Pancreas (tissue), 10 donors: Measurements from ENCODE around the gene MSI1. TPM values are rescaled to one million over a fixed set of nuclear protein-coding genes. Genes with fewer than 3 reads are reported as not detected.

Experiments used
- ATAC-seq, 4 donors: fragments of 200-7000 bp; cut with Tn5 transposase; one replicate each; pipeline versions ENCODE4 v1.8.0 to v1.9.1; 2020; ENCODE audit warnings: mild to moderate bottlenecking in 4 of 4, moderate library complexity in 4 of 4
- DNase-seq, 6 donors: peaks; one replicate each; pipeline ENCODE4 v3.0.0-alpha.2; 2020
- FAIRE-seq: peaks from 2 replicates; lab custom pipeline; 2012; peaks lifted over from hg19 to GRCh38; lab: Jason Lieb, UNC
- H3K27ac ChIP-seq, 4 donors: fragments of 200-600 bp; sonication (generic); 1 replicate in 3 of 4; 2 replicates in 1 of 4; pipeline versions ENCODE4 v1.5.0 to v1.8.0; 2020
- H3K27me3 ChIP-seq, 4 donors: fragments of 200-600 bp; one replicate each; pipeline ENCODE4 v1.8.0; 2021
- H3K36me3 ChIP-seq, 3 donors: fragments of 200-600 bp; sonication (generic) in 1 of 3; one replicate each; pipeline versions ENCODE4 v1.5.0 to v1.8.0; 2020 to 2021
- H3K4me1 ChIP-seq, 3 donors: fragments of 200-600 bp; one replicate each; pipeline ENCODE4 v1.8.0; 2021
- H3K4me3 ChIP-seq, 4 donors: fragments of 200-600 bp; sonication (generic) in 2 of 4; one replicate each; pipeline versions ENCODE4 v1.5.0 to v1.8.0; 2020 to 2021
- H3K9me3 ChIP-seq, 4 donors: fragments of 200-600 bp; one replicate each; pipeline ENCODE4 v1.8.0; 2021
- WGBS, 2 donors: extraction: QIAGEN DNeasy Blood & Tissue Kit; methylation state at CpG; one replicate each; pipeline ENCODE4 v1.1.7; 2013; 5-methylcytosine and 5-hydroxymethylcytosine counted together
- intact Hi-C, 3 donors: fragments of 100-400 bp; cut with DNase I; formaldehyde crosslinking; loops; one replicate each; pipeline versions ENCODE4 v1.11.1 to v1.14.2; 2022
- polyA plus RNA-seq, 2 donors: library from polyadenylated mRNA; stranded (reverse); fragments of 200-250 nt; gene quantifications; one replicate each; pipeline ENCODE4 v1.2.3, GENCODE V29; 2013
- total RNA-seq, 6 donors: library from RNA; stranded (reverse); fragmentation: NEBNext Ultra II Directional in 4 of 6; extraction: Animal tissue kit (Norgen Biotek cat#: 25700) in 4 of 6; gene quantifications; one replicate each; pipeline versions ENCODE4 v1.2.1 to v1.2.4, GENCODE V29; 2021 to 2023
- TF ChIP-seq, protein P1 (sequence below), 4 donors: fragments of 200-600 bp; sonication (generic) in 3 of 4; IDR thresholded peaks; one replicate each; pipeline versions ENCODE4 v1.5.0 to v1.8.0; 2021; ENCODE audit warnings: antibody characterized with exemption in 4 of 4
- donor health status: healthy with polysubstance abuse.
- donor health status: DM: no; HTN: no; CAD: no; lungs with moderate emphysema.
- donor health status: DM: no; HTN: no; CAD: no.
- donor health status: control.
- donor health status: control.
- donor health status: Bipolar disorder and iron deficiency.
- donor health status: DM: yes; HTN: yes; CAD: no.
- donor health status: DM: no; HTN: no; CAD: no.
- donor health status: DM: no; HTN: no; CAD: no.
- donor health status: DM: yes; HTN: yes; CAD: no.

MSI1 gene
- total and polyA plus RNA-seq, 8 donors, result 3.0 to 6.0 (median 4.4) TPM

DNA sequence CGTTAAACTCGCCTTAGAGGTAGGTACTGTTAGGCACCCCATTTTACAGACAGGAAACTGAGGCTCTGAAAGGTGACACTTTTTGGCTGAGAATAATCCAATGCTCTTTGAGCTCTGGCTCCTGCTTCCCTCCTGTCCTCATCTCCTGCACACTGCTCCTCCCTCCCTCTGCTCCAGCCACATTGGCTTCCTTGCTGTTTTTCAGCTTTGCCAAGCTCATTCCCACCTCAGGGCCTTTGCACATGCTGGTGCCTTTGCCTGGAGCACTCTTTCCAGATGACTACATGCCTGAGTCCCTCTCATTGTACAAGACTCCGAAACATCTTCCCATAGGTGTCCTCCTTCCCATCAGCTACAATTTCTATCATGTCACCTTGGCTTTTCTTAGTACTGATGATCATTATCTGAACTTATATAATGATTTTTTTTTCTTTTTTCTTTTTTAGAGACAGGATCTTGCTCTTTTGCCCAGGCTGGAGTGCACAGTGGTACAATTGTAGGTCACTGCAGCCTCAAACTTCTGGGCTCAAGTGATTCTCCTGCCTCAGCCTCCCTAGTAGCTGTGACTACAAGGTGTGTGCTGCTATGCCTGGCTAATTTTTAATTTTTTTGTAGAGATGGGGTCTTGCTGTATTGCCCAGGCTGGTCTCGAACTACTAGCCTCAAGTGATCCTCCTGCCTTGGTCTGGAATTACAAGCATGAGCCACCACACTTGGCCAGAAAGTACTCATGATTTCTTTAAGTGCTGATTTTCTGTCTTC is 15.2 kb downstream of the MSI1 start:
- H3K4me1 ChIP-seq, result peaks cover 15% of the 10 kb centered on the region in 3 donors
- 94 to 97% methylated on average over 4 of the region's 4 CpGs for WGBS, 2 donors

DNA sequence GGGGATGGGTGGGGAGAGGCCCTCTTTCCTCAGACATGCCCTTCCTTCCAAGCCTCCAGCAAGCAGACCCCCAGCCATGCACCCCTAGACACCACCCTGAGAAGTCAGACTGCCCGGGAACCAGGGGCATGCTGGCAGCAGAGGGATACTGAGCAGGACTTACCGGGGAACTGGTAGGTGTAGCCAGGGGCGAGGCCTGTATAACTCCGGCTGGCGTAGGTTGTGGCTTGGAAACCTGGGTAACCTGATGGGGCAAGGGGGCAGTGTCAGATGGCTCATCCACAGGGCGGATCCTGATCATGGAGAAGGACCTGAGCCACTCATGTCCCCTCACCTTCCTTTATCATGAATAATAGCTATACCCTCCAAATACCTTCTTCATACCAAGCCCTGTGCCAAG is 15.8 kb downstream of the MSI1 start:
- FAIRE-seq (no peak), ATAC-seq (no peak), DNase-seq (peak in 1 of 6 donors; percentile 50)
- Histone ChIP-seq H3K9me3 (no peaks in the 10 kb centered on the region), H3K4me3 (no peak overlapping the region), H3K27ac (no peak overlapping the region), H3K27me3 (no peaks in the 10 kb centered on the region), H3K36me3 (no peaks in the 10 kb centered on the region), H3K4me1 (peaks cover 15% of the 10 kb centered on the region in 3 donors)
- TF ChIP-seq, protein P1, sequence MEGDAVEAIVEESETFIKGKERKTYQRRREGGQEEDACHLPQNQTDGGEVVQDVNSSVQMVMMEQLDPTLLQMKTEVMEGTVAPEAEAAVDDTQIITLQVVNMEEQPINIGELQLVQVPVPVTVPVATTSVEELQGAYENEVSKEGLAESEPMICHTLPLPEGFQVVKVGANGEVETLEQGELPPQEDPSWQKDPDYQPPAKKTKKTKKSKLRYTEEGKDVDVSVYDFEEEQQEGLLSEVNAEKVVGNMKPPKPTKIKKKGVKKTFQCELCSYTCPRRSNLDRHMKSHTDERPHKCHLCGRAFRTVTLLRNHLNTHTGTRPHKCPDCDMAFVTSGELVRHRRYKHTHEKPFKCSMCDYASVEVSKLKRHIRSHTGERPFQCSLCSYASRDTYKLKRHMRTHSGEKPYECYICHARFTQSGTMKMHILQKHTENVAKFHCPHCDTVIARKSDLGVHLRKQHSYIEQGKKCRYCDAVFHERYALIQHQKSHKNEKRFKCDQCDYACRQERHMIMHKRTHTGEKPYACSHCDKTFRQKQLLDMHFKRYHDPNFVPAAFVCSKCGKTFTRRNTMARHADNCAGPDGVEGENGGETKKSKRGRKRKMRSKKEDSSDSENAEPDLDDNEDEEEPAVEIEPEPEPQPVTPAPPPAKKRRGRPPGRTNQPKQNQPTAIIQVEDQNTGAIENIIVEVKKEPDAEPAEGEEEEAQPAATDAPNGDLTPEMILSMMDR (IDR thresholded peaks at IDR 0.05), result no peak
- 92 to 95% methylated on average over 6 of the region's 6 CpGs for WGBS, 2 donors
- intact Hi-C loops, result no loop called here

More for the DNA sequence above, 15.2 kb downstream of the MSI1 start:
- Histone ChIP-seq H3K27me3 (no peaks in the 10 kb centered on the region), H3K9me3 (no peaks in the 10 kb centered on the region), H3K4me3 (no peak overlapping the region), H3K27ac (no peak overlapping the region), H3K36me3 (no peaks in the 10 kb centered on the region)
- no peak for DNase-seq
- intact Hi-C loops, result no loop called here
- no peak for FAIRE-seq
- TF ChIP-seq, protein P1 (IDR thresholded peaks at IDR 0.05), result no peak
- no peak for ATAC-seq

DNA sequence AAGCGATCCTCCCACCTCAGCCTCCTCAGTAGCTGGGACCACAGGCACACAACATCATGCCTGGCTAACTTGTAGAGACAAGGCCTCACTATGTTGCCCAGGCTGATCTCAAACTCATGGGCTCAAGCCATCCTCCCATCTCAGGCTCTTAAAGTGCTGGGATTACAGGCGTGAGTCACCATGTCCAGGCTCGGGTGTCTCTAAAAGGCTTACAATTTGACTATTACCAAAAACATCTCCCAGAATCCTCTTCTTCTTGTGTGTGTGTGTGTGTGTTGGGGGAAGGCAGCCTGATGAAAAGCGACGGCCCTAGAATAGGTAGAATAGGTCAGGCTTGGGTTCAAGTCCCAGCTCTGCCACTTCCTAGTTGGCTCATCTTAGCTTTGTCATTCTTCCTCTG is 16.8 kb downstream of the MSI1 start:
- DNase-seq (peak in 2 of 6 donors; percentile 3 to 10), FAIRE-seq (no peak), ATAC-seq (no peak)
- Histone ChIP-seq H3K9me3 (no peaks in the 10 kb centered on the region), H3K27me3 (no peaks in the 10 kb centered on the region), H3K4me1 (peaks cover 15% of the 10 kb centered on the region in 3 donors), H3K27ac (no peak overlapping the region), H3K36me3 (no peaks in the 10 kb centered on the region), H3K4me3 (no peak overlapping the region)
- intact Hi-C loops, result no loop called here
- TF ChIP-seq, protein P1 (IDR thresholded peaks at IDR 0.05), result no peak
- WGBS, 2 donors, result 76 to 95% methylated on average over 5 of the region's 5 CpGs

DNA sequence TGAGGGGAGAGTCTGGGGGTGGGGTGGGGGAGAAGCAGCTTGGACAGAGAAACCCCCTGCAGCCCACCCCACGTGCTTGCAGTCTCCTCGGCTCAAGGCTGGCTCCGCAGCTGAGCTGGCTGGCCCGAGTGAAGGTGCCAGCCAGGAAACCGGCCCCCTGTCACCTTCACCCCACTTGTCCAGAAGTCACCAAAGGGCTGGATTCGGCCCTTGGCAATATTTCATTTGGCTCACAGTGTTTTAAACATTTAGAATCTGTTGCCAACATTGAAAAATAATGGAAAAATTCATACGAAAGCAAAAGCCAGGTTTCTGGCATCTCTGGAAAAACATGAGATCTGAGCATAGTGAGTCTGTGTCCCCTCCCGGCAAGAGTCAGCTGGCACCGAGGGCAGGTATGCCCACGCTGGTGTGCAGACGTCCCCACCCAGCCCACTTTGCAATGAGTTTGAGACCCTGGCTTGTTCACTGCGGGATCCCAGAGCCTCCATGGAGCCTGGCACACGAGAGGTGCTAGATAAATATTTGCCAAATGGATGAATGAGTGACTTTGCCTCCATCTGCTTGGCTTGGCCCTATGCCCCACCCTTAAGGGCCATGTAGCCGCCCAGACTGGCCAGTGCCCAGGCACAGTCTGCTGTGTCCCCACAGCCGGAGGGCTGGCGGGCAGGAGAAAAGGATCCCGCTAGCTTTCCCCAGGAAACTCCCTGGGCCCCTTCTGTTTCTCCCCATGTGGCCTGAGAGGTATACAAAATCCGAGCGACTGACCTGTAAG is 18.2 kb downstream of the MSI1 start:
- intact Hi-C loops, result no loop called here
- no peaks in the 10 kb centered on the region for H3K9me3 ChIP-seq
- H3K4me1 ChIP-seq, result peaks cover 15% of the 10 kb centered on the region in 3 donors
- H3K27ac ChIP-seq, result peak overlapping the region; percentile 55 to 71 (median 68)
- WGBS, 2 donors, result 16 to 29% methylated on average over 19 of the region's 19 CpGs
- peak; percentile 93 to 97 (median 95) for ATAC-seq
- peak; percentile 82 to 95 (median 90) for DNase-seq
- no peaks in the 10 kb centered on the region for H3K36me3 ChIP-seq
- TF ChIP-seq, protein P1 (IDR thresholded peaks at IDR 0.05), result no peak
- H3K27me3 ChIP-seq, result no peaks in the 10 kb centered on the region
- H3K4me3 ChIP-seq, result peak overlapping the region in 2 of 4 donors; percentile 24 to 30
- no peak for FAIRE-seq
